HL-60 (cell line): ENCODE data around the gene SMIM12.

Source experiments
- DNase-seq, 2 experiments: peaks; one replicate each; pipeline ENCODE4 v3.0.0-alpha.2; 2010 to 2020; ENCODE audit warnings: low read depth in 1 of 2, low spot score in 1 of 2
- H3K27ac ChIP-seq: fragments of 250-450 bp; sonication (Bioruptor Pico); replicated peaks from 2 replicates; pipeline ENCODE4 v1.5.1; 2020; ENCODE audit warnings: mild to moderate bottlenecking, moderate library complexity
- H3K27me3 ChIP-seq: fragments of 250-450 bp; sonication (Bioruptor Pico); 2 replicates; pipeline ENCODE4 v1.5.1; 2021; ENCODE audit warnings: mild to moderate bottlenecking, moderate library complexity; ENCODE audit not compliant: insufficient read depth, poor library complexity, severe bottlenecking
- H3K4me3 ChIP-seq: replicated peaks from 2 replicates; pipeline ENCODE4 v1.5.1; 2011; ENCODE audit warnings: mild to moderate bottlenecking, control low read depth, low read length; ENCODE audit not compliant: insufficient read depth
- CTCF ChIP-seq: IDR thresholded peaks from one replicate; pipeline ENCODE4 v1.5.1; 2011; ENCODE audit warnings: low read length, control low read depth, inconsistent platforms; ENCODE audit not compliant: insufficient read depth
- GABPA ChIP-seq: IDR thresholded peaks from 2 replicates; pipeline ENCODE4 v1.6.1; 2012; ENCODE audit warnings: low read depth
- POLR2AphosphoS5 ChIP-seq: IDR thresholded peaks from 2 replicates; pipeline ENCODE4 v1.6.1; 2012; ENCODE audit warnings: low read depth
- SPI1 ChIP-seq: IDR thresholded peaks from 2 replicates; pipeline ENCODE4 v1.6.1; 2012; ENCODE audit warnings: low read depth, mild to moderate bottlenecking, borderline replicate concordance
- TF ChIP-seq, protein P1 (sequence below): IDR thresholded peaks from 2 replicates; pipeline ENCODE4 v1.6.1; 2012; ENCODE audit warnings: low read depth; ENCODE audit not compliant: insufficient replicate concordance

The SMIM12 gene

DNA sequence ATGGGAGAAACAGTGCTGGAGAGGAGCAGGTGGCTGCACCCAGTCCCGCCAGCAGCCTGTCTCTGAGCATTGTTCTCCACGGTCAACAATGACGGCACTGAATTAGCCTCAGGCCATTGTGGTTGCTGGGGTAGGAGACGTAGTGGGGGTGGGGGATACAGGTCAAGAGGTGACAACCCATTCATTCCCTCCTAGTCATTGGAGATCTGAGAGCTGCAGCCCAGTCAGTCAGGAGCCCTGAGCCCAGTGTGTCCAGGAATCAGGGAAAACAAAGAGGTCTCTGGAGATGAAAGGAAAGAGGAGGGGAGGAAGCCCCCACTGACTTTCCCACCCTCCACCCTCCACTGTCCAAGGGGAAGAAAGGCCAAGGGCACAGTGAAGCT is 15.3 kb downstream of the SMIM12 start:
- TF ChIP-seq CTCF = no peak
- no peak for TF ChIP-seq POLR2AphosphoS5
- no peak for TF ChIP-seq GABPA
- TF ChIP-seq, protein P1, sequence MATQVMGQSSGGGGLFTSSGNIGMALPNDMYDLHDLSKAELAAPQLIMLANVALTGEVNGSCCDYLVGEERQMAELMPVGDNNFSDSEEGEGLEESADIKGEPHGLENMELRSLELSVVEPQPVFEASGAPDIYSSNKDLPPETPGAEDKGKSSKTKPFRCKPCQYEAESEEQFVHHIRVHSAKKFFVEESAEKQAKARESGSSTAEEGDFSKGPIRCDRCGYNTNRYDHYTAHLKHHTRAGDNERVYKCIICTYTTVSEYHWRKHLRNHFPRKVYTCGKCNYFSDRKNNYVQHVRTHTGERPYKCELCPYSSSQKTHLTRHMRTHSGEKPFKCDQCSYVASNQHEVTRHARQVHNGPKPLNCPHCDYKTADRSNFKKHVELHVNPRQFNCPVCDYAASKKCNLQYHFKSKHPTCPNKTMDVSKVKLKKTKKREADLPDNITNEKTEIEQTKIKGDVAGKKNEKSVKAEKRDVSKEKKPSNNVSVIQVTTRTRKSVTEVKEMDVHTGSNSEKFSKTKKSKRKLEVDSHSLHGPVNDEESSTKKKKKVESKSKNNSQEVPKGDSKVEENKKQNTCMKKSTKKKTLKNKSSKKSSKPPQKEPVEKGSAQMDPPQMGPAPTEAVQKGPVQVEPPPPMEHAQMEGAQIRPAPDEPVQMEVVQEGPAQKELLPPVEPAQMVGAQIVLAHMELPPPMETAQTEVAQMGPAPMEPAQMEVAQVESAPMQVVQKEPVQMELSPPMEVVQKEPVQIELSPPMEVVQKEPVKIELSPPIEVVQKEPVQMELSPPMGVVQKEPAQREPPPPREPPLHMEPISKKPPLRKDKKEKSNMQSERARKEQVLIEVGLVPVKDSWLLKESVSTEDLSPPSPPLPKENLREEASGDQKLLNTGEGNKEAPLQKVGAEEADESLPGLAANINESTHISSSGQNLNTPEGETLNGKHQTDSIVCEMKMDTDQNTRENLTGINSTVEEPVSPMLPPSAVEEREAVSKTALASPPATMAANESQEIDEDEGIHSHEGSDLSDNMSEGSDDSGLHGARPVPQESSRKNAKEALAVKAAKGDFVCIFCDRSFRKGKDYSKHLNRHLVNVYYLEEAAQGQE = no peak
- TF ChIP-seq SPI1 = no peak
- Histone ChIP-seq H3K27ac (no peak overlapping the region), H3K4me3 (no peak overlapping the region), H3K27me3 (no peaks in the 10 kb centered on the region)
- no peak for DNase-seq

DNA sequence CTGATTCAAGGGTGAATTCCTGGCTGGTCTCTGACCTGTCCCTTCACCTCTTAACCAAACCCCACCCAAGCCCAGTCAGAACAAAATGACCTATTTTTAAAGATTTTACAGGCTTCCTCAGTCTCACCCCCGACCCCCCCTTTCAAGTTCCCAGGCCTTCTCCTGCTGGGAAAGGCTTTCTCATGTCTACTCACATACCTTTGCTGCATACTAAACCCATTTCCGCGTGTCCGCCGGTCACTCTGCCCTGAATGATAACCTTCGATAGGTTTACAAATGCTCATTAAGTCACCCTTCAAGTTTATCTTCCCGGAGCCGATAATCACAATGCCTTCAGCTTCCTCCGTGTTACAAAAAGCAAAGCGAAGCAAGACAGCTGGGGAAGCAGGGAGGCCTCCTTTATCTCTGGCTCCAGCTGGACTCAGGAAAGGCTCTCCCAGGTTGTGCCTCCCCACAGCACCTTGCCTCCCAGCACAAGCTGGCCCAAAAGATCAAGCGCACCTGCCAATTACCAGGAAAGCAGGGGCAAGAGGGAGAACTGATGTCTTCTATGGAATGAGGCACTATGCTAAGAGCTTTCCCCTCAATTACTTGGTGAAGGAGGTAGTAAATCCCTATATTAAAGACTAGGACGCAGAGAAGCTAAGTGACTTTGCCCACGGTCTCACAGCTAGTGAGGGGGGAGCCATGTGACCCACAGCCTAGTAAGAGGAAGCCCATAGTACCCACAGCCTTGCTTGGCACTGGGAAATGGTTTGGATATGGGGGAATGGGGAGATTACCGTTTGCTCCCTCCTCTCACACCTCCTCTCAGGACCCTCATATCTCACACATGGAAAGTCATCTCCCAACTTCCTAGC is 15.9 kb downstream of the SMIM12 start:
- DNase-seq = no peak
- no peak for TF ChIP-seq GABPA
- no peak for TF ChIP-seq SPI1
- TF ChIP-seq POLR2AphosphoS5 = no peak
- TF ChIP-seq, protein P1 = no peak
- no peak for TF ChIP-seq CTCF
- Histone ChIP-seq H3K4me3 (no peak overlapping the region), H3K27ac (no peak overlapping the region), H3K27me3 (no peaks in the 10 kb centered on the region)

GRCh38 chr1:34842952-34843371 is 16.6 kb downstream of the SMIM12 start:
- no peak overlapping the region for H3K27ac ChIP-seq
- TF ChIP-seq, protein P1 = no peak
- TF ChIP-seq CTCF = no peak
- DNase-seq = no peak
- no peaks in the 10 kb centered on the region for H3K27me3 ChIP-seq
- H3K4me3 ChIP-seq = no peak overlapping the region
